ENCODE results near the gene TUSC2. TPM values are rescaled to one million over a fixed set of nuclear protein-coding genes. Genes with fewer than 3 reads are reported as not detected.
A peak's percentile ranks its signal among the peaks of the same experiment; 100 is the strongest.

The TUSC2 gene
- total and polyA plus RNA-seq, 2 of the 13 experiments (the other 11 are each of a cell fraction or from before 2014, with no cell fraction given), result 36.7 to 39.1 TPM

GRCh38 chr3:50337175-50337861, 9.3 kb upstream of the TUSC2 start (continued):
- TF ChIP-seq TRAFD1 (CRISPR knock-in tag; IDR thresholded peaks at IDR 0.05; ENCODE audit: borderline replicate concordance), result no peak
- peak; percentile 92; the same call in 2 of the 3 replicates for TF ChIP-seq MXI1 (IDR thresholded peaks at IDR 0.05; ENCODE audit: borderline replicate concordance, low read depth, low read length)
- peak; percentile 98; the same call in 1 of the 2 replicates for TF ChIP-seq ZNF275 (CRISPR knock-in tag; IDR thresholded peaks at IDR 0.05; ENCODE audit: borderline replicate concordance)
- TF ChIP-seq NONO (IDR thresholded peaks at IDR 0.05), result no peak
- peak; percentile 92 for TF ChIP-seq NONO (CRISPR knock-in tag; conservative IDR thresholded peaks at IDR 0.05)
- TF ChIP-seq ZNF24 (IDR thresholded peaks at IDR 0.05), result no peak
- no peak; the same call in 1 of the 2 replicates for TF ChIP-seq HIVEP1 (CRISPR knock-in tag; IDR thresholded peaks at IDR 0.05)
- TF ChIP-seq RBM39 (IDR thresholded peaks at IDR 0.05; ENCODE audit: low read depth, low read length, poor library complexity, severe bottlenecking), result no peak
- TF ChIP-seq CAMTA2 (CRISPR knock-in tag; IDR thresholded peaks at IDR 0.05; ENCODE audit: borderline replicate concordance), result 0 out of 2 replicates have a peak, but pooled peaks have one; percentile 59
- TF ChIP-seq SRSF4 (IDR thresholded peaks at IDR 0.05; ENCODE audit: low read depth, low read length, poor library complexity, severe bottlenecking), result no peak
- peak; percentile 52 for TF ChIP-seq BCL3 (CRISPR knock-in tag; IDR thresholded peaks at IDR 0.05)
- no peak for TF ChIP-seq ZNF460 (CRISPR knock-in tag; IDR thresholded peaks at IDR 0.05; ENCODE audit: borderline replicate concordance)
- no peak; the same call in 1 of the 2 replicates for TF ChIP-seq HMG20A (CRISPR knock-in tag; IDR thresholded peaks at IDR 0.05; ENCODE audit: borderline replicate concordance)
- peak; percentile 13; the same call in 1 of the 2 replicates for TF ChIP-seq FOXA3 (CRISPR knock-in tag; IDR thresholded peaks at IDR 0.05)
- TF ChIP-seq PCBP1 (IDR thresholded peaks at IDR 0.05; ENCODE audit: borderline replicate concordance, low read depth, low read length), result 0 out of 2 replicates have a peak, but pooled peaks have one; percentile 26
- no peak for TF ChIP-seq ZNF749 (CRISPR knock-in tag; IDR thresholded peaks at IDR 0.05; ENCODE audit: borderline replicate concordance)
- 0 out of 2 replicates have a peak, but pooled peaks have one; percentile 52 for TF ChIP-seq AKAP8 (CRISPR knock-in tag; IDR thresholded peaks at IDR 0.05)
- no peak for TF ChIP-seq SNAPC5 (CRISPR knock-in tag; IDR thresholded peaks at IDR 0.05; ENCODE audit: borderline replicate concordance)
- TF ChIP-seq ZNF83 (CRISPR knock-in tag; IDR thresholded peaks at IDR 0.05; ENCODE audit: borderline replicate concordance), result peak; percentile 87; the same call in 1 of the 2 replicates
- no peak; the same call in none of the 2 replicates for TF ChIP-seq RARA (CRISPR knock-in tag; IDR thresholded peaks at IDR 0.05)
- 0 out of 2 replicates have a peak, but pooled peaks have one; percentile 64 for TF ChIP-seq ZNF335 (CRISPR knock-in tag; IDR thresholded peaks at IDR 0.05)
- peak; percentile 99 for TF ChIP-seq ATF2 (CRISPR knock-in tag; IDR thresholded peaks at IDR 0.05)

Data from HepG2 (cell line).